ENCODE results near the gene PRR14L.
A peak's percentile ranks its signal among the peaks of the same experiment; 100 is the strongest.
"Not testable (repeated sequence)": the region's sequence is repeated elsewhere in the genome, so short reads cannot be mapped to it uniquely, and the experiment has no call there.

PRR14L gene

GRCh38 chr22:31680861-31681341, 69.0 kb downstream of the PRR14L start:
- no peak for TF ChIP-seq ZFX (IDR thresholded peaks at IDR 0.05; ENCODE audit: borderline replicate concordance)
- TF ChIP-seq, protein P1, sequence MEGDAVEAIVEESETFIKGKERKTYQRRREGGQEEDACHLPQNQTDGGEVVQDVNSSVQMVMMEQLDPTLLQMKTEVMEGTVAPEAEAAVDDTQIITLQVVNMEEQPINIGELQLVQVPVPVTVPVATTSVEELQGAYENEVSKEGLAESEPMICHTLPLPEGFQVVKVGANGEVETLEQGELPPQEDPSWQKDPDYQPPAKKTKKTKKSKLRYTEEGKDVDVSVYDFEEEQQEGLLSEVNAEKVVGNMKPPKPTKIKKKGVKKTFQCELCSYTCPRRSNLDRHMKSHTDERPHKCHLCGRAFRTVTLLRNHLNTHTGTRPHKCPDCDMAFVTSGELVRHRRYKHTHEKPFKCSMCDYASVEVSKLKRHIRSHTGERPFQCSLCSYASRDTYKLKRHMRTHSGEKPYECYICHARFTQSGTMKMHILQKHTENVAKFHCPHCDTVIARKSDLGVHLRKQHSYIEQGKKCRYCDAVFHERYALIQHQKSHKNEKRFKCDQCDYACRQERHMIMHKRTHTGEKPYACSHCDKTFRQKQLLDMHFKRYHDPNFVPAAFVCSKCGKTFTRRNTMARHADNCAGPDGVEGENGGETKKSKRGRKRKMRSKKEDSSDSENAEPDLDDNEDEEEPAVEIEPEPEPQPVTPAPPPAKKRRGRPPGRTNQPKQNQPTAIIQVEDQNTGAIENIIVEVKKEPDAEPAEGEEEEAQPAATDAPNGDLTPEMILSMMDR (IDR thresholded peaks at IDR 0.05) = no peak
- no peak overlapping the region for H3K27ac ChIP-seq

GRCh38 chr22:31678748-31679147, 71.2 kb downstream of the PRR14L start:
- no peak overlapping the region for H3K27ac ChIP-seq
- TF ChIP-seq ZFX (IDR thresholded peaks at IDR 0.05; ENCODE audit: borderline replicate concordance) = no peak
- TF ChIP-seq, protein P1 (IDR thresholded peaks at IDR 0.05) = no peak

DNA sequence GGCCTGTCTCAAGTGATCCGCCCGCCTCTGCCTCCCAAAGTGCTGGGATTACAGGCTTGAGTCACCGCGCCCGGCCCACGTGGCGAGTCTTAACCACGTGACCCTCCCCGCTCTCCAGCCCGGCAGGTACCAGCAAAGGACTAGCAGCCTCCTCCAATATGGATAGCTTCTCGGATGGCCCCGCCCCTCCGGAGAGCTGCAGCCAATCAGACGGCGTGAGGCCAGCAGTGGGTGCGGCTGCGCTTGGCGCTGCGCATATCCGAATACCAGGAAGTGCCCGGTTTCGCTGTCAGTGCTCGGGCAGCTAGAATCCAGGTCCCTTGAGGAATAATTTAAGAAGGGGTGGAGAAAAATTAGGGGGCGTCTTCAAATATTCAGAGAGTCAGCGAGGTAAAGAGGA, 73.2 kb downstream of the PRR14L start:
- H3K27ac ChIP-seq = peak overlapping the region; percentile 66

GRCh38 chr22:31674219-31674618, 75.7 kb downstream of the PRR14L start:
- not testable (repeated sequence) for H3K27ac ChIP-seq

More for the DNA sequence above, 73.2 kb downstream of the PRR14L start:
- TF ChIP-seq ZFX (IDR thresholded peaks at IDR 0.05; ENCODE audit: borderline replicate concordance) = no peak
- TF ChIP-seq, protein P1 (IDR thresholded peaks at IDR 0.05) = no peak

DNA sequence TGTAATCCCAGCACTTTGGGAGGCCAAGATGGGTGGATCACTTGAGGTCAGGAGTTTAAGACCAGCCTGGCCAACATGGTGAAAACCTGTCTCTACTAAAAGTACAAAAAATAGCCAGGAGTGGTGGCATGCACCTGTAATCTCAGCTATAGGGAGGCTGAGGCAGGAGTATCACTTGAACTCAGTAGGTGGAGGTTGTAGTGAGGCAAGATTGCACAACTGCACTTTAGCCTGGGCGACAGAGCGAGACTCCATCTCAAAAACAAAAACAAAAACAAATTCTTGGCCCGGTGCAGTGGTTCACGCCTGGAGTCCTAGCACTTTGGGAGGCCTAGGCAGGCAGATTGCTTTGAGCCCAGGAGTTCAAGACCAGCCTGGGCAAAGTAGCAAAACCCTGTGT, 81.1 kb downstream of the PRR14L start:
- H3K27ac ChIP-seq = not testable (repeated sequence)

- TF ChIP-seq, protein P1 (IDR thresholded peaks at IDR 0.05) = no peak
- TF ChIP-seq ZFX (IDR thresholded peaks at IDR 0.05; ENCODE audit: borderline replicate concordance) = no peak
- peak overlapping the region; percentile 90 for H3K27ac ChIP-seq
These were observed 87.3 kb downstream of the PRR14L start for GRCh38 chr22:31662668-31663037.

DNA sequence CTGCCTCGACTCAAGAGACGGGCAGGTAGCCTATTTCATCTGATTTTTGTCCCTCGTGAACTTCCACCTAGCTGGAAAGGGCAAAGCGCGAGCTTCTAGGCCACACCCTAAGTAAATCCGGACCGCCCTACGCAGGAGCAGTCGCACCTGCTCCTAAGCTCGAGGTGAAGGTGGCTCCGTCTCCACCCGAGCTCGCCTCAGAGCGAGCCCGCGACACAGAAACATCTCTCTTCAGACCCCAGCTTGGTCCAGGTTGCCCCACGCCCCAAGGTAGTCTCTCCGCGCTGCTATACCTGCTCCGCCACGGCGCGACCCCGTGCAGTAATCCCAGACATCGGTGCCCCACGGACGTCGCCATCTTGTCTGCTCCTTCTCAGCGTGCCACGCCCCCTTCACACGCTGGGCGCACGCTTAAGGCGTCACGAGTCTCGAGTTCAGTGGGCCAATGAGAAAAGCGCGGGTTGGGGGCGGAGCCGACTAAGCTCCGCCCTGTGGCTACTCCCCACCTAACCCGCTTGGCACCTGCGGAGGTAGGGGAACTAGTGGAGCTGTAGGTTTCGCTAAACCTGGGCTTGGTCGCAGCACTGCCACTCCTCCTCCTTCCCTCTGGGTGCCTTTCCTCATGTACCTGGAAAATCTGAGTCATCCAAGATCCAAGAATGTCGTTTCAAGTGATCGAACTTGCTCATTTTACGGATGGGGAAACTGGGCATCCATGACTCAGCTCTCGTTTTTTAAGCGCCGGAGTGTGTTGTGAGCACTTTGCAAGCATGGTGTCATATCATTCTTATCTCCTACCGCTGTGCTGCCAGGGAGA, 87.9 kb downstream of the PRR14L start, which contains the start of gene PISD:
Gene PISD, minus strand, starts transcription at position 365 of the 817 bp plus-strand sequence. Its CDS starts 7 bp downstream, at position 358.
- H3K27ac ChIP-seq = peak within 1 kb of the TSS; percentile 90
- TF ChIP-seq ZFX (IDR thresholded peaks at IDR 0.05; ENCODE audit: borderline replicate concordance) = no peak
- TF ChIP-seq, protein P1 (IDR thresholded peaks at IDR 0.05) = no peak

GRCh38 chr22:31660860-31661341, 89.0 kb downstream of the PRR14L start:
- H3K27ac ChIP-seq = peak overlapping the region; percentile 90

GRCh38 chr22:31659246-31659645, 90.7 kb downstream of the PRR14L start:
- TF ChIP-seq, protein P1 (IDR thresholded peaks at IDR 0.05) = no peak
- no peak for TF ChIP-seq ZFX (IDR thresholded peaks at IDR 0.05; ENCODE audit: borderline replicate concordance)

More at GRCh38 chr22:31659246-31659645, 90.7 kb downstream of the PRR14L start:
- H3K27ac ChIP-seq = no peak overlapping the region

Data from 22Rv1 (cell line).